Neuronal stem cell (in vitro differentiated cells): Measurements from ENCODE around the gene MXRA8.

Experiments used
- DNase-seq: peaks from one replicate; pipeline ENCODE4 v3.0.0-alpha.2; 2013; ENCODE audit warnings: low spot score
- H2AFZ ChIP-seq: one replicate; pipeline ENCODE4 v1.6.1; 2013; ENCODE audit warnings: mild to moderate bottlenecking, low read length, inconsistent platforms
- H2AK5ac ChIP-seq: 2 replicates; pipeline ENCODE4 v1.6.1; 2013; ENCODE audit warnings: low read depth, mild to moderate bottlenecking, inconsistent platforms, low read length, moderate library complexity, mixed read lengths
- H2BK120ac ChIP-seq: 2 replicates; pipeline ENCODE4 v1.6.1; 2013; ENCODE audit warnings: low read depth, mild to moderate bottlenecking, inconsistent platforms, low read length, moderate library complexity, mixed read lengths
- H2BK12ac ChIP-seq: one replicate; pipeline ENCODE4 v1.6.1; 2013; ENCODE audit warnings: low read length, inconsistent platforms
- H2BK15ac ChIP-seq: 2 replicates; pipeline ENCODE4 v1.6.1; 2013; ENCODE audit warnings: mild to moderate bottlenecking, low read length, inconsistent platforms, mixed read lengths
- H2BK5ac ChIP-seq: one replicate; pipeline ENCODE4 v1.6.1; 2013; ENCODE audit warnings: inconsistent platforms, mild to moderate bottlenecking, low read length, moderate library complexity
- H3K14ac ChIP-seq: one replicate; pipeline ENCODE4 v1.6.1; 2013; ENCODE audit warnings: low read length, inconsistent platforms
- H3K18ac ChIP-seq: 2 replicates; pipeline ENCODE4 v1.6.1; 2013; ENCODE audit warnings: low read length, inconsistent platforms
- H3K23ac ChIP-seq: 2 replicates; pipeline ENCODE4 v1.6.1; 2013; ENCODE audit warnings: low read depth, mild to moderate bottlenecking, mixed read lengths, low read length, inconsistent platforms; ENCODE audit not compliant: poor library complexity
- H3K27ac ChIP-seq: replicated peaks from 3 replicates; pipeline ENCODE4 v1.5.1; 2013; ENCODE audit warnings: low read length, inconsistent platforms
- H3K27me3 ChIP-seq, 3 experiments: 2 replicates each; pipeline ENCODE4 v1.6.1; 2013; ENCODE audit warnings: low read length in 3 of 3, mild to moderate bottlenecking in 2 of 3, inconsistent platforms in 1 of 3, low read depth in 1 of 3, mixed read lengths in 1 of 3, moderate library complexity in 1 of 3; ENCODE audit not compliant: control insufficient read depth in 3 of 3, insufficient read depth in 3 of 3
- H3K36me3 ChIP-seq, 2 donors: replicated peaks in 1 of 2; 2 replicates each; pipeline ENCODE4 v1.6.1; 2013; ENCODE audit warnings: low read length in 2 of 2; ENCODE audit not compliant: control insufficient read depth in 2 of 2, insufficient read depth in 2 of 2
- H3K4ac ChIP-seq: 2 replicates; pipeline ENCODE4 v1.6.1; 2013; ENCODE audit warnings: inconsistent platforms, mild to moderate bottlenecking, low read length, moderate library complexity
- H3K4me1 ChIP-seq, 2 donors: 1 replicate in 1 of 2; 2 replicates in 1 of 2; pipeline ENCODE4 v1.6.1; 2013; ENCODE audit warnings: low read length in 2 of 2, low read depth in 1 of 2; ENCODE audit not compliant: control insufficient read depth in 2 of 2, insufficient read depth in 1 of 2
- H3K4me2 ChIP-seq: one replicate; pipeline ENCODE4 v1.6.1; 2013; ENCODE audit warnings: mild to moderate bottlenecking, low read length, inconsistent platforms; ENCODE audit not compliant: insufficient read depth, poor library complexity, severe bottlenecking
- H3K4me3 ChIP-seq, 2 donors: 2 replicates each; pipeline ENCODE4 v1.5.1; 2013; ENCODE audit warnings: low read length in 2 of 2, mild to moderate bottlenecking in 2 of 2, inconsistent platforms in 1 of 2, moderate library complexity in 1 of 2
- H3K79me1 ChIP-seq: one replicate; pipeline ENCODE4 v1.6.1; 2013; ENCODE audit warnings: low read depth, mild to moderate bottlenecking, inconsistent platforms, low read length, moderate library complexity
- H3K9ac ChIP-seq: one replicate; pipeline ENCODE4 v1.6.1; 2013; ENCODE audit warnings: mild to moderate bottlenecking, low read depth, low read length, inconsistent platforms; ENCODE audit not compliant: poor library complexity
- H3K9me3 ChIP-seq, 2 donors: replicated peaks in 1 of 2; 2 replicates each; pipeline versions ENCODE3 to v1.6.1; 2013; ENCODE audit warnings: low read length in 2 of 2, mild to moderate bottlenecking in 2 of 2, inconsistent platforms in 1 of 2, low read depth in 1 of 2, mixed read lengths in 1 of 2, moderate library complexity in 1 of 2; ENCODE audit not compliant: control insufficient read depth in 2 of 2, insufficient read depth in 1 of 2
- H4K8ac ChIP-seq: one replicate; pipeline ENCODE4 v1.6.1; 2013; ENCODE audit warnings: low read depth, mild to moderate bottlenecking, inconsistent platforms, low read length, moderate library complexity
- H4K91ac ChIP-seq: one replicate; pipeline ENCODE4 v1.6.1; 2013; ENCODE audit warnings: low read length, low read depth, mild to moderate bottlenecking, inconsistent platforms; ENCODE audit not compliant: poor library complexity
- WGBS, 2 donors: extraction: QIAGEN DNeasy Blood & Tissue Kit; methylation state at CpG; one replicate each; pipeline ENCODE4 v1.1.7; 2013; ENCODE audit warnings: missing lambda C conversion rate in 2 of 2, mixed read lengths in 1 of 2; ENCODE audit not compliant: insufficient read length in 2 of 2, insufficient replicate concordance in 1 of 2; ENCODE audit errors: extremely low coverage in 2 of 2; 5-methylcytosine and 5-hydroxymethylcytosine counted together

MXRA8 gene

DNA sequence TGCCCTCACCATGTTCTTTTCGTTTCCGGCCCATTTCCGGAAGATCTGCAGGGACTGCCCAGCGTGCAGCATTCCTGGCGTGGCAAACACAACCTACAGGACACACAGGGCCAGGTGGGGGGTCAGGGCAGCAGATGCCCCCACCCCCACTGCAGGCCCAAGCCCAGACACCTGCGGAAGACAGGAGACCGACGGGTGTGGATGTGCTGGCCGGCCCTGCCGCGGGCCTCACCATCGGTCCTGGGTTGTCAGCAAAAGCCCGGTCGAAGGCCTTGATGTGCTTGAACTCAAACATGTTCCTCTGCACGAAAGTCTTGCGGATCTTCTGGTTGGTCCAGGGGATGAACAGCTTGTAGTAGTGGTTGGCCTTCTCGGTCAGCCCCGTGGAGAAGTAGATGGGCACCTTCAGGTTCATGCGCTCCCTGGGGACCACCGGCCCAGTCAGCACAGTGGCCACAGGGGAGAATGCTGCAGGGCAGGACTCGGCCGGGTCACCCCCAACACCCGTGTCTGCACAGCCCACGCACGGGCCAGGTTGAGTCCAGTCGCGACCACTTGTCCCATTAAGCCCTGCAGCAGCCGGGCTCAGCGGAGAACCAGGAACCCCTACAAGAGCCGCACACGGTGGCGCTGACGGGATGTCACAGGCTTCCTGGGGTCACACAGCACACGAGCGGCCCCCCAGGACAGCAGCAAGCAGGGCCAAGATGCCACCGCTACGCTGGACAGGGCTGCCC is 44.7 kb downstream of the MXRA8 start:
- no peak for DNase-seq
- Histone ChIP-seq H3K9ac (no peak overlapping the region), H4K91ac (no peak overlapping the region), H4K8ac (no peak overlapping the region), H3K27me3 (peaks cover 0 to 2% (median 0%) of the 10 kb centered on the region in 3 experiments), H2AFZ (no peak overlapping the region), H3K36me3 (peaks cover 48 to 89% of the 10 kb centered on the region in 2 donors), H3K27ac (no peak overlapping the region), H2AK5ac (no peak overlapping the region), H3K4me1 (peaks cover 8 to 15% of the 10 kb centered on the region in 2 donors), H3K14ac (no peak overlapping the region), H2BK15ac (no peak overlapping the region), H2BK12ac (no peak overlapping the region), H3K4me2 (no peak overlapping the region), H3K18ac (peak overlapping the region; percentile 5), H3K23ac (peak overlapping the region; percentile 85), H3K4me3 (peak overlapping the region in 1 of 2 donors; percentile 45), H2BK120ac (no peak overlapping the region), H3K9me3 (no peaks in the 10 kb centered on the region), H3K4ac (no peak overlapping the region), H3K79me1 (peaks cover 20% of the 10 kb centered on the region), H2BK5ac (no peak overlapping the region)
- WGBS, 2 donors, result no CpG with 5 or more reads among the region's 37 CpGs

DNA sequence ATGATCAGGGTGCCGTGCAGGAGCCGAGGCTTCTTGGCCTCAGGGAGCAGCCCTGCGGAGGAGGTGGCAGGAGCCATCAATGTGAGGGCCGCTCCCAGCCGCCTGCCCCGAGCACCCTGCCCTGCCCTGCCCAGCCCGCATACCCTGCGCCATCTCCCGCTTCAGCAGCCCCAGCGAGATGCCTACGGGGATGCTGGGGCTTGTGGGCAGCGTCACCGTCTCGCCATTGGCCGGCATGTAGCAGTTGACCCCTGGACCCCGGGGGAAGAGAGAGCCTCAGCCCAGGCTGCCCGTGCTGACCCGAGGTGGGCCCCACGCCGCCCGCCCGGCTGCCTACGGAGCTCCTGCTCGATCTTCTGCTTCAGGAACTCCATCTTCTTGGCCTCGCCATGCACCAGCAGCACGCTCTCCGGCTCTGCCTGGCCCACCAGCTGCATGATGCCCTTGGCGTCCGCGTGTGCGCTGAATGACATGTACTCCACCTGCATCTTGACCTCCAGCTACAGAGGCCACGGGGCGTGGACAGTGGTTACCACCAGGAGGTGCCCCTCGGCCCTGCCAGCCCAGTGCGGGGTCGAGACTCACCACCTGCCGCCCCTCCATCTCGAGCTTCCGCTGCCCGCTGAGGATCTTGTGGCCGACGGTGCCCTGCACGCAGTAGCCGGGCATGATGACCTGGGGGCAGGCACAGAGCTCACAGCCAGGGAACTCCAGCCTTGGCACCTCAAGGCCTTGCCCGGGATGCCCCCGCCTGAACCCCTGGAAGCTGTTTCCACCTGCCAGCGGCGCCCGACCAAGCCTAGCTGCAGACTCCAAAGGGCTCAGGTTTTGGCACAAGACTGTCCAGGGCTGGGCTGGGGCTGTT is 45.7 kb downstream of the MXRA8 start:
- no peaks in the 10 kb centered on the region for H3K9me3 ChIP-seq
- peaks cover 8 to 15% of the 10 kb centered on the region in 2 donors for H3K4me1 ChIP-seq
- peaks cover 22% of the 10 kb centered on the region for H3K79me1 ChIP-seq
- H2BK5ac ChIP-seq, result no peak overlapping the region
- peaks cover 48 to 79% of the 10 kb centered on the region in 2 donors for H3K36me3 ChIP-seq
- H2BK120ac ChIP-seq, result no peak overlapping the region
- no peak overlapping the region for H3K4me2 ChIP-seq
- H4K8ac ChIP-seq, result no peak overlapping the region
- no peak overlapping the region for H3K18ac ChIP-seq
- H2BK12ac ChIP-seq, result peak overlapping the region; percentile 30
- no CpG with 5 or more reads among the region's 49 CpGs for WGBS, 2 donors
- H2BK15ac ChIP-seq, result no peak overlapping the region
- H3K27ac ChIP-seq, result no peak overlapping the region
- H3K4ac ChIP-seq, result no peak overlapping the region
- peaks cover 0 to 2% (median 0%) of the 10 kb centered on the region in 3 experiments for H3K27me3 ChIP-seq
- no peak overlapping the region for H2AK5ac ChIP-seq
- no peak for DNase-seq
- no peak overlapping the region for H3K9ac ChIP-seq
- no peak overlapping the region for H3K14ac ChIP-seq
- H4K91ac ChIP-seq, result no peak overlapping the region
- no peak overlapping the region for H2AFZ ChIP-seq
- peak overlapping the region; percentile 85 for H3K23ac ChIP-seq
- H3K4me3 ChIP-seq, result peak overlapping the region in 1 of 2 donors; percentile 45

DNA sequence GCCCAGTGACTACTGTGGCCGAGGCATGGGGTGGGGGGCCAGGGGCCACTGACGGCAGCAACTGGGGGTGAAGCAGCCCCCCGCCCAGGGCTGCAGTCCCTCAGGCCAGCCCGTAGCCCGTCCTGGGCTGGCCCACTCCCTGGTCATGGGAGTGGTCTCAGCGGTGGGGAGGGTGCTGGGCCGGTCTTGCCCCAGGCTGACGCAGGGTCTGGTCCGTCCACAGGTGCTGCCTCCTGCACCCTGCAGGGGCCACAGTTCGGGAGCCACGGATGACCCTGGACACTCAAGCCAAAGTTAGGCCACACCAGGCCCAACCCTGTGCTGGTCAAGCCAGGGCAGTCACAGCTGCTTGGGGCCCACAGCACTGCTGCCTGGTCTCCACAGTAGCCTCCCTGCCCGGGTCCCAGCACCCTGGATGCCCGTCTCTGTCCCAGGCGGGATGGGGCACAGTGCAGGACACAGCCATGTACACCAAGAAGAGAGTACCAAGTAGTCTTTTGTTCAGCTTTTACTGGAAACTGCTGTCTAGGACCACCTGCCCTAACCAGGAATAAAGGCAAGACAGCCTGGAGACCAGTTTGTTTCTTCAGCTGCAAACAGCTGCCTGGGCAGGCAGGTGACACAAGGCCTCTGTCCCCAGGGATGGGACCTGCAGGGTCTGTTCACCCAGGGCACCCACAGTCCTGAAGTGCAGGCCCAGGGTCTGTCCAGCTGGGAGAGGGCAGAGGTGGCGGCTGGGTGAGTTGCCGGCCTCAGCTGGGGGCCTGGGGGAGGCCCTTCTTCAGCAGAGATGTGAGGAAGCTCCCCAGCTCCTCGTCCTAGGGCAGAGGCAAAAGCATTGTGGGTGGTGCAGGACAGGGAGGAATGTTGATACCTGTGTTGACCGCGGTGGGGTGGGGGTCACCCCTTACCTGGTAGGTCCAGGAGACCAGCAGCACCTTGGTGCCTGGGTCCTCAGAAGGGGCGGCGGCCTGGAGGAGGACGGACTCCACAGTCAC is 46.9 kb downstream of the MXRA8 start:
- Histone ChIP-seq H2AK5ac (no peak overlapping the region), H2AFZ (no peak overlapping the region), H3K4me2 (no peak overlapping the region), H3K4me1 (peaks cover 16 to 24% of the 10 kb centered on the region in 2 donors), H3K79me1 (peaks cover 27% of the 10 kb centered on the region), H3K4ac (no peak overlapping the region), H4K8ac (no peak overlapping the region), H3K27ac (no peak overlapping the region), H3K14ac (no peak overlapping the region), H3K9me3 (no peaks in the 10 kb centered on the region), H2BK5ac (no peak overlapping the region), H3K4me3 (no peak overlapping the region), H2BK15ac (no peak overlapping the region), H2BK120ac (no peak overlapping the region), H4K91ac (no peak overlapping the region), H2BK12ac (peak overlapping the region; percentile 41), H3K36me3 (peaks cover 47 to 69% of the 10 kb centered on the region in 2 donors), H3K18ac (no peak overlapping the region), H3K23ac (no peak overlapping the region), H3K9ac (peak overlapping the region; percentile 60), H3K27me3 (peaks cover 0 to 2% (median 0%) of the 10 kb centered on the region in 3 experiments)
- WGBS, 2 donors, result no CpG with 5 or more reads among the region's 22 CpGs
- DNase-seq, result no peak
